HG02840 (cell line): Measurements from ENCODE around the gene DOC2B.
"Not testable (repeated sequence)": the region's sequence is repeated elsewhere in the genome, so short reads cannot be mapped to it uniquely, and the experiment has no call there.

ENCODE experiments used
- ATAC-seq: cut with Tn5 transposase; IDR thresholded peaks from one replicate; pipeline ENCODE4 v1.9.1; 2021; ENCODE audit warnings: mild to moderate bottlenecking, moderate library complexity, moderate number of reproducible peaks; ENCODE audit not compliant: unreplicated experiment, low FRiP score

The DOC2B gene

GRCh38 chr17:213286-214105, 32.0 kb upstream of the DOC2B start:
- ATAC-seq = no peak

DNA sequence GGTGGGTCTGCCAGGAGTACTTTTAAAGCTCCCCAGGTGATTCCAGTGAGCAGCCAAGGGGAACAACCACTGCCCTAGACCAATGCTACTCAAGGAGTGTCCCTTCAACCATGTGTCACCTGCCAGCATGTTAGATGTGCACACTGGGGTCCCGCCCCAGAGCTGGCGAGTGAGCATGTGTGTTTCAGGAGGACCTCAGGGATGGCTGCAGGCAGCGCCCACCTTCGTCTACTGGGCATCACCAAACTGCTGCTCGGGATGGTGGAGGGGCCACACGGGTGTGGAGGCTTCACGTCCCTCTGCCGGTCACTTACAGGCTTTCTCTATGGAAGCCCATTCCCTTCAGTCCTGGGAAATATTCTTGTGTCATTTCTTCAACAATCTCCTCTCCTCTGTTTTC, 29.0 kb upstream of the DOC2B start:
- ATAC-seq = no peak

DNA sequence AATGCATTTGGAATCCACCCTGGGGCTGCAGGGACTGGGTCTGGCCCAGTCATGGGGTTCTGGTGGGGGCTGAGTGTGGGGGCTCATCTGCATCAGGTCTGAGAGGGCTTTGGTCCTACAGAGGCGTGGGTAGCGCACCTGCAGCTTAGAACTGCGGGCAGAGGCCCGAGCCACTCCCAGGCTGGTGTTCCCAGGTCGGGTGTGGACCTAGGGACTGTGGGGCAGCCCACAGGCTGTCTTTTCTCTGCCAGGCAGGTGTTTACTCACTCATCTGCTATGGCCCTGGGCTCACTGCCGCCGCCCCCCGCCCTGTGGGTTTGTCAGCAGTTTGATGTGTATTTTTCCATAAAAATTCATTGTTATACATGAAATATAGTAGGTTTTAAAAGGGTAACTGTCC, 27.0 kb upstream of the DOC2B start:
- no peak for ATAC-seq

- no peak for ATAC-seq
Observed at GRCh38 chr17:207775-208174, 26.3 kb upstream of the DOC2B start.

DNA sequence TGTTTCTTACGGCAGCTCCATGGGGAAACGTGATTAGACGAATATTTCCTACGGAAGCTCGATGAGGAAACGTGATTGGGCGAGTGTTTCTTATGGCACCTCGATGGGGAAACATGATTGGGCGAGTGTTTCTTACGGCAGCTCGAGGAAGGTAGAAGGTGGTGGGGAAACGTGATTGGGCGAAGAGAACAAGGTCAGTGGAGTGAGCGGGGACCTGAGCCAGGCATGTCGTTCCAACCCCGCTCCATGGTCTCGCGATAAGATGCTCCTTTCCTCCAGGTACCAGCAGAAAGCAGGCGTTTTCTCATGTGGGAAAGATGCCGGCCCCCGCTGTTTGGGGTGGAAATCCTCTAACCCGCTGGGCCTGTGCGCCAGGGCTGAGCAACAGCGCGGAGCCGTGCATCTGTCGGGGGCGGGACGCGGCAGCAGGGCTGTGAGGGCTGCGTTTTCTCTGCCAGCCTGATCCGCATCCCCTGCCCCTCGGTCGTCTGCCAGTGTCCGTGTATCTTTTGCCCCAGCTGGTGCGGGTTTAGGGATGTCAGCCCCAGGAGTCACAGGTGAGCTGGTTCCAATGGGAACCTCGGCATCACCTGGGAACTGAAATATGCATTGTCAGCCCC, 25.6 kb upstream of the DOC2B start:
- ATAC-seq = no peak

DNA sequence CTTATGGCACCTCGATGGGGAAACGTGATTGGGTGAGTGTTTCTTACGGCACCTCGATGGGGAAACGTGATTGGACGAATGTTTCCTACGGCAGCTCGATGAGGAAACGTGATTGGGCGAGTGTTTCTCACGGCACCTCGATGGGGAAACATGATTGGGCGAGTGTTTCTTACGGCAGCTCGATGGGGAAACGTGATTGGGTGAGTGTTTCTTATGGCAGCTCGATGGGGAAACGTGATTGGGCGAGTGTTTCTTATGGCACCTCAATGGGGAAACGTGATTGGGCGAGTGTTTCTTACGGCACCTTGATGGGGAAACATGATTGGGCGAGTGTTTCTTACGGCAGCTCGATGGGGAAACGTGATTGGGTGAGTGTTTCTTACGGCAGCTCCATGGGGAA, 25.0 kb upstream of the DOC2B start:
- ATAC-seq = not testable (repeated sequence)

- no peak for ATAC-seq
Observed at GRCh38 chr17:205817-206216, 24.4 kb upstream of the DOC2B start.

- ATAC-seq = no peak
Observed at GRCh38 chr17:205148-205669, 23.8 kb upstream of the DOC2B start.

GRCh38 chr17:204427-205147, 23.1 kb upstream of the DOC2B start:
- no peak for ATAC-seq

DNA sequence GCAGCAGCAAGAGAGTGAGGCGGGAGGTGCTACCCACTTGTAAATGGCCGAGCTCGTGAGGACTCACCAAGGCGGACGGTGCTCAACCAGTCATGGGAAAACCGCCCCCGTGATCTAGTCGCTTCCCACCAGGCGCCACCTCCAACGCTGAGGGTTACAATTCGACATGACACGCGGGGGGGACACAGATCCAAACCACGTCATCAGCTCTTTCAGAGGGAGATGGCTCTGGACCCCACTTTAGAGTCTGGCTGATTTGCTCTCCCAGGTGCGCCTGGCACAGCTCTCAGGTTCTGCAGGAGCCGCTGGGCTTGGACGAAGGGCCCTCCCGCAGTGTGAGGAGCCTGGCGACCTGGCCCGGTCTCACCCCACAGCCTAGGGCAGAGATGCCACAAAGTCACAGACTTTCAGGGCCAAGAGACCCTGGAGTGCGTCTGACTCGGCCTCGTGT, 21.1 kb upstream of the DOC2B start:
- no peak for ATAC-seq

DNA sequence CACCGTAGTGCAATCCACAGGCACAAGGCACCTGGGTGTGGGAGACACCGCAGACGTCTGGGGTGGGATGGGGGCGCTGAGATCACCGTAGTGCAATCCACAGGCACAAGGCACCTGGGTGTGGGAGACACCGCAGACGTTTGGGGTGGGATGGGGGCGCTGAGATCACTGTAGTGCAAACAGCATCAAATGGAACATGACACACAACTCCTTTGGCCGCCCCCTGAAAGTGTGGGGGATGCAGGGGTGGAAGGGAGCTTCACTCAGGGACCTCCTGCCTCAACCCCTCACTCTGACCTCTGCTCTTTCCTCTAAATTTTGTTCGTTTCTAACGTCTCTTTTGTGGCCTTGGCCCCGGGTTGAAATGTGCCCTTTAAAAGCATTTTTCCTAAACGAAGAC, 20.3 kb upstream of the DOC2B start:
- ATAC-seq = not testable (repeated sequence)

DNA sequence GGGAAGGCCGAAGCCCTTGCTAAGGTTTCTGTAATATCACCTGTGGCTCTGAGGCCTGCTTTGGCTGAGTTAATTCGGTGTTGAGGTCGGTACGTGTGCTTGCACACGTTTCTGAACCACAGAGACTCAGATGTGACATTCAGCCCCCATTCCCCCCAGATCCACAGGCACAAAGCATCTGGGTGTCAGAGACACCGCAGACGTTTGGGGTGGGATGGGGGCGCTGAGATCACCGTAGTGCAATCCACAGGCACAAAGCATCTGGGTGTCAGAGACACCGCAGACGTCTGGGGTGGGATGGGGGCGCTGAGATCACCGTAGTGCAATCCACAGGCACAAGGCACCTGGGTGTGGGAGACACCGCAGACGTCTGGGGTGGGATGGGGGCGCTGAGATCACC, 19.8 kb upstream of the DOC2B start:
- not testable (repeated sequence) for ATAC-seq

- no peak for ATAC-seq
Observed at GRCh38 chr17:200586-200985, 19.1 kb upstream of the DOC2B start.

GRCh38 chr17:199806-200545, 18.5 kb upstream of the DOC2B start:
- no peak for ATAC-seq

GRCh38 chr17:199191-199604, 17.7 kb upstream of the DOC2B start:
- ATAC-seq = no peak

DNA sequence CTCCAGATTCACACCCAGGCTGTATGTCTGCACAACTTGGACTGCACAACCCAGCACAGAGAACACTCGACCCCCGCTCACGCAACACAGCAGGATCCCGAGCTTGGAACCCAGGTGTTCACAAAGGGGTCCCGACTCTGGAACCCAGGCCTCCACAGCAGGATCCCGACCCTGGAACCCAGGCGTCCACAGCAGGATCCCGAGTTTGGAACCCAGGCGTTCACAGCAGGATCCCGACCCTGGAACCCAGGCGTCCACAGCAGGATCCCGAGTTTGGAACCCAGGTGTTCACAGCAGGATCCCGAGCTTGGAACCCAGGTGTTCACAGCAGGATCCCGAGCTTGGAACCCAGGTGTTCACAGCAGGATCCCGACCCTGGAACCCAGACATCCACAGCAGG, 16.8 kb upstream of the DOC2B start:
- not testable (repeated sequence) for ATAC-seq

DNA sequence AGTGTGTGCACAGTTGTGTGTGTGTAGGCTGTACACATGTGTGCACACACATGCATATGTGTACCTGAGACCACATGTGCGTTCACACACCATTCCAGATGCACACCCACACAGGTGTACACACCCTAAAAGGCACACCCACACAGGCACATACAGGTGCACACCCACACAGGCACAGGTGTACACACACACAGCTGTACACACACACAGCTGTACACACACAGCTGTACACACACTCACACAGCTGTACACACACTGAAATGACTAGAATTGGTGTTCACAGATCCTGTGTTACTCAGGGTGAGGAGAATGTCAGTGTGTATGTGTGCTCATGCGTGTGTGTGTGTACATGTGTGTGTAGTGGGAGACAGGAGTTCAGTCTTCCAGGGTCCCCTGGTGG, 15.9 kb upstream of the DOC2B start:
- ATAC-seq = no peak

- no peak for ATAC-seq
Observed at GRCh38 chr17:194828-195602, 13.6 kb upstream of the DOC2B start.

DNA sequence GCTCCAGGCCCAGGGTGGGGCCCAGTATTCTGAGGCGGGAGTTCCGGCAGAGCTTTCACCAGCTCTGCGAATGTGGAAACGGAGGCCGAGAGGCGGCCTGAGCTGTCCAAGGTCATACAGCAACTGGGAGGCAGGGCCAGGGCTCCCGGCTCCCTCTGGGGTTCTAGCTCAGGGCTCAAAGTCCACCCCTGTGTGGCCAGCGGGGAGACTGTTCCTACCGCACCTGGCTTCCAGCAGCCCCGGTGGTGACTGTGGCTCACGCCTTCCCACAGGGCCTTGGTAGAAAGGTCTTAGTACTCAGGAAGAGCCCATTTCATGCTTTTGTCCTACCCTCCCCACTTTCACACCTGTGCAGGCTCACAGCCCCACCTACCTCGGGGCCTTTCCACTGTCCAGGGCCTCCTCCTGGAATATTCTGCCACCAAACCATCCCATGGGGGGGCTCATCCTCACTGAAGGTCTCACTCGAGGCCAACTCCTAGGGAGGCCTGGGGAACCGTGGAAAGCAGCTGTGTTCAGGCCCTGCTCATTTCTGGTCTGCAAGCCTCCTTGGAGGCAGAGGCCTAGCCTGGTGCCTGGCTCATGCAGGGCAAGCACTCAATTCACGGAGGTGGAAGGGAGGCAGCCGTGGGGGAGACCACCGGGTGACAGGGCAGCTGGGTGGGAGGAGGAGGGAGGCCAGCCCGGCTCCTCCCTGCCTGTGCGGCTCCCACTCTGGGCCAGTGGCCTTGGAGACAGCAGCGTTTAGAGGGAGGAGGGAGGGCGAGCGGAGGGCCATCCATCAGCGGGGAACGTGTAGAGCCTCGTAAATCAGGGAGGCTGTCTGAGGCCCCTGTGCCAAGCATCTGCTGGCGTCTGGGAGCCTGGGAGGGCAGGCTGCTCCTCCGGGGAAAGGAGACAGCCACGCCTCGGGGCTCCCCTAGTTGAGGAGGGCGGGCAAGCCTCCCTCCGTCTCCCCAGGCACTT, 12.7 kb upstream of the DOC2B start:
- ATAC-seq = no peak
